PFSK-1 (cell line): ENCODE results near the gene CCDC106.

ENCODE experiments used
- FOXP2 ChIP-seq: optimal IDR thresholded peaks from 2 replicates; pipeline ENCODE3; 2011; ENCODE audit warnings: borderline replicate concordance, control low read depth, inconsistent platforms; ENCODE audit not compliant: insufficient read depth; ENCODE audit errors: extremely low read length, extremely low read depth
- POLR2AphosphoS5 ChIP-seq: IDR thresholded peaks from 2 replicates; pipeline ENCODE4 v1.6.1; 2012; ENCODE audit warnings: low read depth, mild to moderate bottlenecking, control low read depth, low read length, moderate library complexity
- SIN3A ChIP-seq: IDR thresholded peaks from 2 replicates; pipeline ENCODE4 v1.6.1; 2012; ENCODE audit warnings: mild to moderate bottlenecking, low read length, moderate library complexity, borderline replicate concordance; ENCODE audit not compliant: insufficient read depth
- TAF1 ChIP-seq: IDR thresholded peaks from 2 replicates; pipeline ENCODE4 v1.6.1; 2012; ENCODE audit warnings: low read length, control low read depth, borderline replicate concordance; ENCODE audit not compliant: insufficient read depth
- TF ChIP-seq, protein P1 (sequence below), 2 experiments: IDR thresholded peaks; 2 replicates each; pipeline versions ENCODE4 v1.6.1 to v1.8.0; 2011 to 2012; ENCODE audit warnings: low read depth in 2 of 2, low read length in 2 of 2, control low read depth in 1 of 2, inconsistent platforms in 1 of 2, mild to moderate bottlenecking in 1 of 2, moderate library complexity in 1 of 2; ENCODE audit not compliant: insufficient read depth in 1 of 2

DNA sequence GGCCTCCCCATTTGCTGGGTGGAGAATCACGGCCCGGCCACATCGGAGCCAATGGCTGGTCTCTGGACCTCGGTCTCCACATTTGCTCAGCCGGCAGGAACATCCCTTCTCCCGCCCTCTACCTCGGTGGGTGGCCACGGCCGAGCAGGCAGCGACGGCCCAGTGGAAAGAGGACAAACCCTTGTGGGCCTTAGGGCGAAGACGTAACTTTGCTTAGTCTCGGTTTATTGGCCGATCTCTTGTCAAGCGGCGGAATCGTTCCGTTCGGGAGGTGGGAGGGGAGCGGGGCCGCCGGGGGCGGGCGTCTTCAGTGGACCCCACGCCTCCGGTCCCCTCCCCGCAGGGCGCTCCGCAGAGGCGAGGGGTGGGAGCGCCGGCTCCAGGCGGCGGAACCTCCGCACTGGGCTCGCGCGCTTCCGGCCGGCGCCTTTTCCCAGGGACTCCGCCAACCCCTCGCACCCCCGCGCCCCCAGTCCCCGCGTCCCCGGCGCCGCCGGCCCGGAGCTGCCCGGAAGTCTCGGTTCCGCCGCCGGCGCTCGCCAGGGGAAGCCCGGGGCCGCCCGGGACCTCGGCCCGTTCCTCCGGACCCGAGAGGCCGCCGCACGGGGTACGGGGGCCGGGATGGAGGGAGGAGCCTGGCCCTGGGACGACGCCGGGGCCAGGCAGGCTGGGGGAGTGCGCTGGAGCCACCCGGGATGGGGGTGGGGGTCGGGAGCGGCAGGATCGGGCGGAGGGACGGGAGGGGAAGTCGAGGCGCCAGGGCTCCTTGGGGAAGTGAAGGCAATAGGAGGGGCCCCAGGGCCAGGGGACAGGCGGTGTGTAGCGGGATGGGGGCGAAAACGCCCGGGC is 7.2 kb upstream of the CCDC106 start, which contains the start of gene ZNF580:
- TF ChIP-seq TAF1: 0 out of 2 replicates have a peak, but pooled peaks have one; percentile 51
- TF ChIP-seq POLR2AphosphoS5: no peak
- TF ChIP-seq FOXP2: peak; percentile 26
- TF ChIP-seq, protein P1, sequence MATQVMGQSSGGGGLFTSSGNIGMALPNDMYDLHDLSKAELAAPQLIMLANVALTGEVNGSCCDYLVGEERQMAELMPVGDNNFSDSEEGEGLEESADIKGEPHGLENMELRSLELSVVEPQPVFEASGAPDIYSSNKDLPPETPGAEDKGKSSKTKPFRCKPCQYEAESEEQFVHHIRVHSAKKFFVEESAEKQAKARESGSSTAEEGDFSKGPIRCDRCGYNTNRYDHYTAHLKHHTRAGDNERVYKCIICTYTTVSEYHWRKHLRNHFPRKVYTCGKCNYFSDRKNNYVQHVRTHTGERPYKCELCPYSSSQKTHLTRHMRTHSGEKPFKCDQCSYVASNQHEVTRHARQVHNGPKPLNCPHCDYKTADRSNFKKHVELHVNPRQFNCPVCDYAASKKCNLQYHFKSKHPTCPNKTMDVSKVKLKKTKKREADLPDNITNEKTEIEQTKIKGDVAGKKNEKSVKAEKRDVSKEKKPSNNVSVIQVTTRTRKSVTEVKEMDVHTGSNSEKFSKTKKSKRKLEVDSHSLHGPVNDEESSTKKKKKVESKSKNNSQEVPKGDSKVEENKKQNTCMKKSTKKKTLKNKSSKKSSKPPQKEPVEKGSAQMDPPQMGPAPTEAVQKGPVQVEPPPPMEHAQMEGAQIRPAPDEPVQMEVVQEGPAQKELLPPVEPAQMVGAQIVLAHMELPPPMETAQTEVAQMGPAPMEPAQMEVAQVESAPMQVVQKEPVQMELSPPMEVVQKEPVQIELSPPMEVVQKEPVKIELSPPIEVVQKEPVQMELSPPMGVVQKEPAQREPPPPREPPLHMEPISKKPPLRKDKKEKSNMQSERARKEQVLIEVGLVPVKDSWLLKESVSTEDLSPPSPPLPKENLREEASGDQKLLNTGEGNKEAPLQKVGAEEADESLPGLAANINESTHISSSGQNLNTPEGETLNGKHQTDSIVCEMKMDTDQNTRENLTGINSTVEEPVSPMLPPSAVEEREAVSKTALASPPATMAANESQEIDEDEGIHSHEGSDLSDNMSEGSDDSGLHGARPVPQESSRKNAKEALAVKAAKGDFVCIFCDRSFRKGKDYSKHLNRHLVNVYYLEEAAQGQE (IDR thresholded peaks at IDR 0.05; ENCODE audit: insufficient read depth in 1 of 2, low read depth in 2 of 2, low read length in 2 of 2): no peak
- no peak for TF ChIP-seq SIN3A
